ENCODE data around the gene KCNIP4. TPM values are rescaled to one million over a fixed set of nuclear protein-coding genes. Genes with fewer than 3 reads are reported as not detected.

KCNIP4 gene
- total and polyA plus RNA-seq, 9 of the 15 experiments (the other 6 are each of a cell fraction or from before 2014, with no cell fraction given) = 0.25 to 0.41 TPM; not detected in 7

GRCh38 chr4:21710179-21710835 lies 238.3 kb downstream of the KCNIP4 start (continued):
- no peak for TF ChIP-seq ZBTB5 (IDR thresholded peaks at IDR 0.05)

GRCh38 chr4:21709761-21710160 lies 238.8 kb downstream of the KCNIP4 start:
- CTCF ChIA-PET (ENCODE audit: low intra/inter-chr PET ratio) = no interaction called here
- no TSS peak for BruUV-seq (replicated peaks)
- DNase-seq (ENCODE audit: extremely low read depth in 1 of 4, low spot score in 3 of 4) = no peak
- Histone ChIP-seq H3K4me2 (ENCODE audit: insufficient read depth, low read length) (no peak overlapping the region), H3K27me3 (ENCODE audit: control insufficient read depth in 2 of 2, insufficient read depth in 2 of 2, low read length in 2 of 2) (no peaks in the 10 kb centered on the region), H3K4me1 (replicated peaks in 1 of 2; ENCODE audit: control insufficient read depth in 2 of 2, insufficient read depth in 2 of 2, low read length in 2 of 2) (no peaks in the 10 kb centered on the region), H3K4me3 (no peak overlapping the region), H3K79me2 (ENCODE audit: control insufficient read depth, insufficient read depth, low read length) (no peaks in the 10 kb centered on the region), H3K27ac (ENCODE audit: extremely low read depth, low read depth, low read length) (no peak overlapping the region), H4K20me1 (replicated peaks; ENCODE audit: control insufficient read depth, insufficient read depth, low read length) (no peaks in the 10 kb centered on the region), H3K36me3 (ENCODE audit: control insufficient read depth, insufficient read depth, low read length) (no peaks in the 10 kb centered on the region), H3K9me1 (ENCODE audit: control insufficient read depth, insufficient read depth, low read length) (no peaks in the 10 kb centered on the region), H2AFZ (ENCODE audit: low read depth, low read length) (no peak overlapping the region), H3K9me3 (replicated peaks; ENCODE audit: control insufficient read depth, insufficient read depth, low read depth, low read length) (no peaks in the 10 kb centered on the region), H3K9ac (ENCODE audit: insufficient read depth in 1 of 2, low read depth in 2 of 2, low read length in 2 of 2) (no peak overlapping the region)
- POLR2A ChIA-PET = no interaction called here
- no peak for TF ChIP-seq BRD4 (IDR thresholded peaks at IDR 0.05)
- no peak for TF ChIP-seq POLR3G (IDR thresholded peaks at IDR 0.05; ENCODE audit: extremely low read depth, insufficient read length, insufficient replicate concordance)
- in situ Hi-C loops (cut with MboI) = no loop called here
- no peak for ATAC-seq
- intact Hi-C loops (cut with micrococcal nuclease) = no loop called here
- no peak for FAIRE-seq
